ENCODE results near the gene FBXL16.

GRCh38 chr16:730666-731509 lies 25.3 kb upstream of the FBXL16 start:
- TF ChIP-seq, protein P1, sequence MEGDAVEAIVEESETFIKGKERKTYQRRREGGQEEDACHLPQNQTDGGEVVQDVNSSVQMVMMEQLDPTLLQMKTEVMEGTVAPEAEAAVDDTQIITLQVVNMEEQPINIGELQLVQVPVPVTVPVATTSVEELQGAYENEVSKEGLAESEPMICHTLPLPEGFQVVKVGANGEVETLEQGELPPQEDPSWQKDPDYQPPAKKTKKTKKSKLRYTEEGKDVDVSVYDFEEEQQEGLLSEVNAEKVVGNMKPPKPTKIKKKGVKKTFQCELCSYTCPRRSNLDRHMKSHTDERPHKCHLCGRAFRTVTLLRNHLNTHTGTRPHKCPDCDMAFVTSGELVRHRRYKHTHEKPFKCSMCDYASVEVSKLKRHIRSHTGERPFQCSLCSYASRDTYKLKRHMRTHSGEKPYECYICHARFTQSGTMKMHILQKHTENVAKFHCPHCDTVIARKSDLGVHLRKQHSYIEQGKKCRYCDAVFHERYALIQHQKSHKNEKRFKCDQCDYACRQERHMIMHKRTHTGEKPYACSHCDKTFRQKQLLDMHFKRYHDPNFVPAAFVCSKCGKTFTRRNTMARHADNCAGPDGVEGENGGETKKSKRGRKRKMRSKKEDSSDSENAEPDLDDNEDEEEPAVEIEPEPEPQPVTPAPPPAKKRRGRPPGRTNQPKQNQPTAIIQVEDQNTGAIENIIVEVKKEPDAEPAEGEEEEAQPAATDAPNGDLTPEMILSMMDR (IDR thresholded peaks at IDR 0.05; ENCODE audit: extremely low read depth in 1 of 2, insufficient read depth in 1 of 2, low read depth in 1 of 2, low read length in 2 of 2) = no peak
- no peak for TF ChIP-seq EZH2 (IDR thresholded peaks at IDR 0.05; ENCODE audit: borderline replicate concordance, low read depth, low read length, severe bottlenecking)
- TF ChIP-seq, protein P2, sequence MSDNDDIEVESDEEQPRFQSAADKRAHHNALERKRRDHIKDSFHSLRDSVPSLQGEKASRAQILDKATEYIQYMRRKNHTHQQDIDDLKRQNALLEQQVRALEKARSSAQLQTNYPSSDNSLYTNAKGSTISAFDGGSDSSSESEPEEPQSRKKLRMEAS (IDR thresholded peaks at IDR 0.05; ENCODE audit: insufficient read depth, insufficient read length) = no peak
- no peak for TF ChIP-seq POLR2A (IDR thresholded peaks at IDR 0.05; ENCODE audit: low read depth, low read length)
- no peak for TF ChIP-seq POLR2AphosphoS5 (IDR thresholded peaks at IDR 0.05; ENCODE audit: insufficient read depth, low read depth, low read length)
- TF ChIP-seq GATA2 (IDR thresholded peaks at IDR 0.05; ENCODE audit: insufficient read depth, insufficient read length, low read depth, low read length) = no peak
- TF ChIP-seq JUN (IDR thresholded peaks at IDR 0.05; ENCODE audit: borderline replicate concordance, insufficient read depth, insufficient read length, low read depth) = no peak
- TF ChIP-seq FOS (IDR thresholded peaks at IDR 0.05; ENCODE audit: borderline replicate concordance, insufficient read depth, low read length) = no peak
